Limb (tissue), 2 donors: ENCODE results near the gene FCHSD2.
A peak's percentile ranks its signal among the peaks of the same experiment; 100 is the strongest.
"Not testable (repeated sequence)": the region's sequence is repeated elsewhere in the genome, so short reads cannot be mapped to it uniquely, and the experiment has no call there.

Experiments used
- DNase-seq, 2 donors: peaks; one replicate each; pipeline ENCODE4 v3.0.0-alpha.2; 2016; ENCODE audit errors: extremely low spot score in 2 of 2

FCHSD2 gene

GRCh38 chr11:72886619-72887018, 255.5 kb downstream of the FCHSD2 start:
- no peak for DNase-seq

GRCh38 chr11:72885749-72886609, 256.1 kb downstream of the FCHSD2 start:
- no peak for DNase-seq

GRCh38 chr11:72876147-72876546, 266.0 kb downstream of the FCHSD2 start:
- DNase-seq = no peak

GRCh38 chr11:72875736-72876135, 266.4 kb downstream of the FCHSD2 start:
- DNase-seq = no peak

- DNase-seq = no peak
Observed at GRCh38 chr11:72872012-72872411, 270.1 kb downstream of the FCHSD2 start.

- DNase-seq = peak in 1 of 2 donors; percentile 29
Observed at GRCh38 chr11:72871119-72871518, 271.0 kb downstream of the FCHSD2 start.

GRCh38 chr11:72869831-72870230, 272.3 kb downstream of the FCHSD2 start:
- DNase-seq = no peak

GRCh38 chr11:72867970-72868369, 274.1 kb downstream of the FCHSD2 start:
- DNase-seq = no peak

- peak in 1 of 2 donors; percentile 80 for DNase-seq
Observed at GRCh38 chr11:72864702-72865655, 277.1 kb downstream of the FCHSD2 start.

GRCh38 chr11:72863916-72864315, 278.2 kb downstream of the FCHSD2 start:
- no peak for DNase-seq

- no peak for DNase-seq
Observed at GRCh38 chr11:72863091-72863490, 279.0 kb downstream of the FCHSD2 start.

GRCh38 chr11:72860592-72860991, 281.5 kb downstream of the FCHSD2 start:
- DNase-seq = no peak

- no peak for DNase-seq
Observed at GRCh38 chr11:72860010-72860409, 282.1 kb downstream of the FCHSD2 start.

GRCh38 chr11:72859126-72859525, 283.0 kb downstream of the FCHSD2 start:
- no peak for DNase-seq

GRCh38 chr11:72858267-72858666, 283.9 kb downstream of the FCHSD2 start:
- not testable (repeated sequence) for DNase-seq

GRCh38 chr11:72856551-72857345, 285.4 kb downstream of the FCHSD2 start:
- peak in 1 of 2 donors; percentile 47 for DNase-seq

- DNase-seq = no peak
Observed at GRCh38 chr11:72856065-72856464, 286.1 kb downstream of the FCHSD2 start.

- DNase-seq = no peak
Observed at GRCh38 chr11:72851726-72852125, 290.4 kb downstream of the FCHSD2 start.

- no peak for DNase-seq
Observed at GRCh38 chr11:72850832-72851231, 291.3 kb downstream of the FCHSD2 start.

- peak in 1 of 2 donors; percentile 34 for DNase-seq
Observed at GRCh38 chr11:72848846-72849466, 293.2 kb downstream of the FCHSD2 start.

GRCh38 chr11:72844356-72844755, 297.8 kb downstream of the FCHSD2 start:
- DNase-seq = peak; percentile 54 to 57
